A549 (cell line): ENCODE results near the gene RAD51B. TPM values are rescaled to one million over a fixed set of nuclear protein-coding genes. Genes with fewer than 3 reads are reported as not detected.

Experiments used
- ATAC-seq, 2 experiments: fragments of 200-7000 bp in 1 of 2; fragments of >200 bp in 1 of 2; cut with Nextera tagmentation in 1 of 2; cut with Tn5 transposase in 1 of 2; 3 replicates each; pipeline versions ENCODE4 v1.8.0 to v1.9.1; 2018 to 2020; ENCODE audit warnings: mild to moderate bottlenecking in 1 of 2, moderate library complexity in 1 of 2
- CTCF ChIA-PET: fragments of 300-600 bp; sonication (Branson Sonifier 250); formaldehyde crosslinking; extraction: SDS; loops from one replicate; lab custom pipeline; 2021; ENCODE audit warnings: antibody characterized with exemption, inconsistent platforms; lab: Yijun Ruan, JAX
- POLR2A ChIA-PET: fragments of 350-600 bp; formaldehyde crosslinking; extraction: SDS; loops from one replicate; lab custom pipeline; 2021; ENCODE audit warnings: antibody characterized with exemption, inconsistent platforms; lab: Yijun Ruan, JAX
- DNase-seq, 2 experiments: peaks; one replicate each; pipeline versions ENCODE4 v3.0.0 to v3.0.0-alpha.2; 2011 to 2016; ENCODE audit warnings: low read depth in 1 of 2, low spot score in 1 of 2
- FAIRE-seq: peaks from 2 replicates; lab custom pipeline; 2011; peaks lifted over from hg19 to GRCh38; lab: Jason Lieb, UNC
- H3K27ac ChIP-seq, 2 experiments: fragments of >200 bp; sonication (Bioruptor Twin); formaldehyde crosslinking; 3 replicates each; pipeline ENCODE4 v1.5.1; 2016 to 2017
- H3K4me1 ChIP-seq: fragments of >200 bp; sonication (Bioruptor Twin); formaldehyde crosslinking; 3 replicates; pipeline ENCODE4 v1.6.1; 2016
- H3K4me2 ChIP-seq: fragments of >200 bp; sonication (Bioruptor Twin); formaldehyde crosslinking; 3 replicates; pipeline ENCODE4 v1.6.1; 2016
- H3K4me3 ChIP-seq: fragments of >200 bp; sonication (Bioruptor Twin); formaldehyde crosslinking; 3 replicates; pipeline ENCODE4 v1.5.1; 2016
- H3K9me3 ChIP-seq: fragments of >200 bp; sonication (Bioruptor Twin); formaldehyde crosslinking; 3 replicates; pipeline ENCODE4 v1.6.1; 2016
- ATOH8 ChIP-seq: fragments of 250-450 bp; sonication (Bioruptor Pico); IDR thresholded peaks from 2 replicates; pipeline ENCODE4 v1.5.0; 2020; ENCODE audit warnings: low read depth, mild to moderate bottlenecking, moderate library complexity
- CBX2 ChIP-seq: fragments of 200-600 bp; sonication (generic); IDR thresholded peaks from 2 replicates; pipeline ENCODE4 v1.6.1; 2016; ENCODE audit warnings: low read depth, mild to moderate bottlenecking, borderline replicate concordance
- CHD4 ChIP-seq: fragments of 200-600 bp; sonication (generic); IDR thresholded peaks from 2 replicates; pipeline ENCODE4 v1.6.1; 2016; ENCODE audit warnings: antibody characterized with exemption, mild to moderate bottlenecking, borderline replicate concordance
- E2F6 ChIP-seq: IDR thresholded peaks from 2 replicates; pipeline ENCODE4 v1.6.1; 2012; ENCODE audit warnings: low read depth, borderline replicate concordance
- ELK1 ChIP-seq: fragments of 150-350 bp; IDR thresholded peaks from 2 replicates; pipeline ENCODE4 v1.6.1; 2014; ENCODE audit warnings: low read depth, mild to moderate bottlenecking, low read length
- EP300 ChIP-seq, 2 experiments: fragments of >200 bp; sonication (Bioruptor Twin); formaldehyde crosslinking; IDR thresholded peaks; 2 replicates in 1 of 2; 3 replicates in 1 of 2; pipeline ENCODE4 v1.6.1; 2016 to 2017
- ESRRA ChIP-seq: fragments of 150-350 bp; IDR thresholded peaks from 2 replicates; pipeline ENCODE4 v1.6.1; 2014; ENCODE audit warnings: mild to moderate bottlenecking, low read length, borderline replicate concordance
- FOXS1 ChIP-seq: fragments of 250-450 bp; sonication (Bioruptor Pico); IDR thresholded peaks from 2 replicates; pipeline ENCODE4 v1.5.0; 2020; ENCODE audit warnings: mild to moderate bottlenecking, moderate library complexity
- HES2 ChIP-seq: fragments of >200 bp; sonication (Bioruptor Twin); formaldehyde crosslinking; IDR thresholded peaks from 2 replicates; pipeline ENCODE4 v1.6.1; 2016
- KDM5A ChIP-seq: fragments of 200-600 bp; sonication (generic); IDR thresholded peaks from 2 replicates; pipeline ENCODE4 v1.6.1; 2016; ENCODE audit warnings: antibody characterized with exemption, mild to moderate bottlenecking
- MAFK ChIP-seq: fragments of 450-650 bp; IDR thresholded peaks from 2 replicates; pipeline ENCODE4 v1.6.1; 2014; ENCODE audit not compliant: partially characterized antibody
- MAX ChIP-seq: IDR thresholded peaks from 2 replicates; pipeline ENCODE4 v1.6.1; 2012
- MAZ ChIP-seq: fragments of 150-350 bp; IDR thresholded peaks from 2 replicates; pipeline ENCODE4 v1.6.1; 2014; ENCODE audit warnings: antibody characterized with exemption, low read depth, low read length, borderline replicate concordance
- NR3C1 ChIP-seq: fragments of >200 bp; sonication (Bioruptor Twin); formaldehyde crosslinking; IDR thresholded peaks from 3 replicates; pipeline ENCODE4 v1.6.1; 2017
- PHF8 ChIP-seq: fragments of 200-600 bp; sonication (generic); IDR thresholded peaks from 2 replicates; pipeline ENCODE4 v1.6.1; 2016; ENCODE audit warnings: low read depth, mild to moderate bottlenecking, antibody characterized with exemption, moderate library complexity, borderline replicate concordance
- POLR2A ChIP-seq: IDR thresholded peaks from 2 replicates; pipeline ENCODE4 v1.6.1; 2012; ENCODE audit warnings: mild to moderate bottlenecking, low read length
- RAD21 ChIP-seq, 2 experiments: fragments of >200 bp in 1 of 2; sonication (Bioruptor Twin) in 1 of 2; formaldehyde crosslinking in 1 of 2; IDR thresholded peaks in 1 of 2; conservative IDR thresholded peaks in 1 of 2; 2 replicates in 1 of 2; 3 replicates in 1 of 2; pipeline ENCODE4 v1.6.1; 2012 to 2018; ENCODE audit warnings: inconsistent platforms in 1 of 2
- RARB ChIP-seq: fragments of 250-450 bp; sonication (Bioruptor Pico); IDR thresholded peaks from 2 replicates; pipeline ENCODE4 v1.8.0; 2021; ENCODE audit warnings: mild to moderate bottlenecking, moderate library complexity
- RCOR1 ChIP-seq: fragments of 150-350 bp; IDR thresholded peaks from 2 replicates; pipeline ENCODE4 v1.6.1; 2014; ENCODE audit warnings: antibody characterized with exemption, low read length, low read depth
- RFX5 ChIP-seq: fragments of 450-650 bp; IDR thresholded peaks from 2 replicates; pipeline ENCODE4 v1.7.1; 2014; ENCODE audit warnings: antibody characterized with exemption, mild to moderate bottlenecking, moderate library complexity
- RNF2 ChIP-seq: fragments of 200-600 bp; sonication (generic); IDR thresholded peaks from 2 replicates; pipeline ENCODE4 v1.6.1; 2016; ENCODE audit warnings: low read depth, mild to moderate bottlenecking, antibody characterized with exemption, moderate library complexity, borderline replicate concordance
- SMC3 ChIP-seq: fragments of >200 bp; sonication (Bioruptor Twin); formaldehyde crosslinking; IDR thresholded peaks from 3 replicates; pipeline ENCODE4 v1.6.1; 2018; ENCODE audit warnings: inconsistent platforms
- TP53 ChIP-seq: fragments of 250-450 bp; sonication (Bioruptor Pico); IDR thresholded peaks from 2 replicates; pipeline ENCODE4 v1.5.0; 2021; ENCODE audit warnings: mild to moderate bottlenecking, moderate library complexity
- USF2 ChIP-seq: fragments of 450-650 bp; IDR thresholded peaks from 2 replicates; pipeline ENCODE4 v1.6.1; 2014; ENCODE audit warnings: antibody characterized with exemption
- ZC3H11A ChIP-seq: fragments of 450-650 bp; IDR thresholded peaks from 2 replicates; pipeline ENCODE4 v1.6.1; 2014; ENCODE audit warnings: antibody characterized with exemption, mild to moderate bottlenecking
- ZNF302 ChIP-seq: fragments of 250-450 bp; sonication (Bioruptor Pico); IDR thresholded peaks from 2 replicates; pipeline ENCODE4 v1.9.0; 2021; ENCODE audit warnings: inconsistent platforms, mild to moderate bottlenecking, moderate library complexity
- WGBS: methylation state at CpG from one replicate; pipeline ENCODE4 v1.1.6; 2017; ENCODE audit errors: missing lambda C conversion rate; 5-methylcytosine and 5-hydroxymethylcytosine counted together
- polyA plus RNA-seq, 4 experiments: library from polyadenylated mRNA; depleted of rRNA in 3 of 4; stranded (reverse); fragments of >200 nt; fragmentation: RNase III in 1 of 4; extraction: RNeasy Plus Mini Kit Qiagen cat#74134 plus additional on column Dnase treatment in 1 of 4; gene quantifications; 2 replicates in 3 of 4; 3 replicates in 1 of 4; pipeline ENCODE4 v1.2.3, GENCODE V29; 2011 to 2017

The RAD51B gene
- polyA plus RNA-seq, 2 of the 4 experiments (the other 2 are of a cell fraction), result 7.2 to 10.8 TPM

- POLR2A ChIA-PET, result no interaction called here
- CTCF ChIA-PET, result no interaction called here
- no peaks in the 10 kb centered on the region for H3K9me3 ChIP-seq
- DNase-seq (no peak), ATAC-seq (no peak), FAIRE-seq (no peak)
- peaks cover 14% of the 10 kb centered on the region for H3K4me1 ChIP-seq
- TF ChIP-seq FOXS1 (CRISPR knock-in tag), result no peak
- no peak for TF ChIP-seq CHD4
- TF ChIP-seq RCOR1, result no peak
- no peak for TF ChIP-seq USF2
- no peak for TF ChIP-seq RAD21 (conservative IDR thresholded peaks at IDR 0.05 in 1 of 2, IDR thresholded peaks at IDR 0.05 in 1 of 2)
- TF ChIP-seq MAZ, result no peak
- no peak for TF ChIP-seq ESRRA
- no peak for TF ChIP-seq CBX2
- TF ChIP-seq RNF2, result no peak
- no peak for TF ChIP-seq NR3C1
- no peak for TF ChIP-seq ATOH8 (CRISPR knock-in tag)
- TF ChIP-seq SMC3, result no peak
- 57% methylated on average over 2 of the region's 2 CpGs for WGBS
- H3K4me2 ChIP-seq, result no peak overlapping the region
- H3K4me3 ChIP-seq, result no peak overlapping the region
- no peak overlapping the region for H3K27ac ChIP-seq
These were observed 4.8 kb upstream of the RAD51B start for GRCh38 chr14:67814821-67815220.

- Histone ChIP-seq H3K4me1 (peaks cover 17% of the 10 kb centered on the region), H3K4me3 (peak overlapping the region; percentile 78), H3K27ac (peak overlapping the region; percentile 80 to 88), H3K9me3 (no peaks in the 10 kb centered on the region), H3K4me2 (peak overlapping the region; percentile 97)
- ATAC-seq, result no peak
- DNase-seq, result no peak
- ChIA-PET POLR2A (interaction anchor here (0.6 to 1.7 kb wide), 3 partner anchors 11 to 1316 kb away, joined by 3 to 5 read pairs (median 4); no protein-coding TSS in a partner anchor), CTCF (no interaction called here)
- no peak for TF ChIP-seq RFX5
- TF ChIP-seq E2F6, result no peak
- TF ChIP-seq CHD4, result no peak
- TF ChIP-seq MAFK, result peak; percentile 75
- FAIRE-seq, result no peak
- WGBS, result 22% methylated on average over 14 of the region's 14 CpGs
These were observed 3.9 kb upstream of the RAD51B start for GRCh38 chr14:67815573-67816225.

- WGBS, result 2% methylated on average over 26 of the region's 26 CpGs
- no peaks in the 10 kb centered on the region for H3K9me3 ChIP-seq
- H3K4me2 ChIP-seq, result peak within 1 kb of the TSS; percentile 97
- POLR2A ChIA-PET, result interaction anchor here (0.6 to 1.7 kb wide), 5 partner anchors 12 to 1349 kb away, joined by 3 to 8 read pairs (median 4); partner anchors contain the start of gene ZFP36L1
- FAIRE-seq, result peak; percentile 78
- DNase-seq, result peak; percentile 93 to 96
- CTCF ChIA-PET, result interaction anchor here (1.5 kb wide), 1 partner anchor 230 kb away, joined by 3 read pairs; no protein-coding TSS in a partner anchor
- H3K4me1 ChIP-seq, result peaks cover 20% of the 10 kb centered on the region
- H3K4me3 ChIP-seq, result peak within 1 kb of the TSS; percentile 78
- peak within 1 kb of the TSS; percentile 80 to 88 for H3K27ac ChIP-seq
- peak; percentile 91 to 95 for ATAC-seq
- TF ChIP-seq KDM5A, result peak; percentile 99
- TF ChIP-seq MAX, result no peak
- TF ChIP-seq RFX5, result peak; percentile 48; the same call in 1 of the 2 replicates
- no peak for TF ChIP-seq RARB (CRISPR knock-in tag)
- no peak for TF ChIP-seq CHD4
- TF ChIP-seq ZNF302 (CRISPR knock-in tag), result no peak
- TF ChIP-seq ELK1, result no peak
- TF ChIP-seq ZC3H11A, result no peak
- no peak for TF ChIP-seq HES2
- TF ChIP-seq ATOH8 (CRISPR knock-in tag), result no peak
- no peak for TF ChIP-seq CBX2
- TF ChIP-seq ESRRA, result no peak
- no peak for TF ChIP-seq FOXS1 (CRISPR knock-in tag)
- peak; percentile 37; the same call in 1 of the 2 replicates for TF ChIP-seq PHF8
- no peak for TF ChIP-seq SMC3
- TF ChIP-seq TP53 (CRISPR knock-in tag), result no peak
- TF ChIP-seq EP300 (IDR thresholded peaks at IDR 0.05), result no peak
- peak; percentile 54 for TF ChIP-seq POLR2A
These were observed 3.1 kb upstream of the RAD51B start, which contains the start of gene ZFYVE26 for GRCh38 chr14:67816326-67817002. Gene ZFYVE26 (minus strand): TSS chr14:67816590. CDS start chr14:67815963, 627 bp downstream.
